WI38 (cell line): ENCODE measurements around the gene ARAP3.

Experiments
- H3K4me3 ChIP-seq: 2 replicates; pipeline ENCODE4 v1.5.1; 2011; ENCODE audit warnings: low read depth, mild to moderate bottlenecking, control low read depth, low read length
- TF ChIP-seq, protein P1 (sequence below): IDR thresholded peaks from 2 replicates; pipeline ENCODE4 v1.5.1; 2012; ENCODE audit warnings: low read depth, mild to moderate bottlenecking, control low read depth, low read length

ARAP3 gene

DNA sequence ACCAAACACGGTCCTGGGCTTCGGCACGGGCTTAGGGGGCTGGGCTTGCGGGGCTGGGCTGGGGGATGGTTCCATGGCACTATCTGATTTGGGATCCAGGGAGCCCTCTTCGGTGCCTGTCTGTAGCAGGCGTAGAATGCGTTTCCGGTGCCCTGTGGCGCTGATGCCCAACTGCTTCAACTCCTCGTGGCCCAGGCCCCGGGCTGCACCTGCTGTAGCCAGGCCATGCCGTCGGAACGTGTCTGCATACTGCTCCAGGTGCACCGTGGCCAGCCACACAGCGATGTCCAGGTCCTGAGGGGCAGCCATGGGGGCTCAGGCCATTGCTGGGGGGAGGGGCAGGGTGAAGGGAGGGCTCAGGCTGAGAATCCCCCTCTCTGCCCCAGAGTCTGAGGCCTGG lies 1.9 kb downstream of the ARAP3 start:
- H3K4me3 ChIP-seq: no peak overlapping the region
- TF ChIP-seq, protein P1, sequence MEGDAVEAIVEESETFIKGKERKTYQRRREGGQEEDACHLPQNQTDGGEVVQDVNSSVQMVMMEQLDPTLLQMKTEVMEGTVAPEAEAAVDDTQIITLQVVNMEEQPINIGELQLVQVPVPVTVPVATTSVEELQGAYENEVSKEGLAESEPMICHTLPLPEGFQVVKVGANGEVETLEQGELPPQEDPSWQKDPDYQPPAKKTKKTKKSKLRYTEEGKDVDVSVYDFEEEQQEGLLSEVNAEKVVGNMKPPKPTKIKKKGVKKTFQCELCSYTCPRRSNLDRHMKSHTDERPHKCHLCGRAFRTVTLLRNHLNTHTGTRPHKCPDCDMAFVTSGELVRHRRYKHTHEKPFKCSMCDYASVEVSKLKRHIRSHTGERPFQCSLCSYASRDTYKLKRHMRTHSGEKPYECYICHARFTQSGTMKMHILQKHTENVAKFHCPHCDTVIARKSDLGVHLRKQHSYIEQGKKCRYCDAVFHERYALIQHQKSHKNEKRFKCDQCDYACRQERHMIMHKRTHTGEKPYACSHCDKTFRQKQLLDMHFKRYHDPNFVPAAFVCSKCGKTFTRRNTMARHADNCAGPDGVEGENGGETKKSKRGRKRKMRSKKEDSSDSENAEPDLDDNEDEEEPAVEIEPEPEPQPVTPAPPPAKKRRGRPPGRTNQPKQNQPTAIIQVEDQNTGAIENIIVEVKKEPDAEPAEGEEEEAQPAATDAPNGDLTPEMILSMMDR: no peak

GRCh38 chr5:141677415-141677814 lies 4.6 kb downstream of the ARAP3 start:
- TF ChIP-seq, protein P1: no peak
- H3K4me3 ChIP-seq: no peak overlapping the region

DNA sequence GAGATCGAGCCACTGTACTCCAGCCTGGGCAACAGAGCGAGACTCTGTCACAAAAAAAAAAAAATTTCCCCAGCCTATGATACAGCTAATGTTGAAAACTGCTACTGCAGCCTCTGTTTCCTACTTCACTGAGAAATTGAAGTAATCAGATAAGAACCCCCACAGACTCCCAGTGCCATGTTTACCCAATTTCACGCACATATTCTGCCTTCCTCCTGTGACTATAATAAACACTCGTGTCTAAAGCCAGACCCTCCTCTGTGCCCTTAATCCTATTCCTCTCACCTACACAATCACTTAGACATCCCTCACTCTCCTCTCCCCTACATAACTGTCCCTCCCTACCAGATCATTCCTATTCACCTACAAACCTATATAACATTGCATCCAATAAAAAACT lies 6.4 kb downstream of the ARAP3 start:
- TF ChIP-seq, protein P1: no peak
- no peak overlapping the region for H3K4me3 ChIP-seq

GRCh38 chr5:141674747-141675146 lies 7.3 kb downstream of the ARAP3 start:
- TF ChIP-seq, protein P1: no peak
- no peak overlapping the region for H3K4me3 ChIP-seq

DNA sequence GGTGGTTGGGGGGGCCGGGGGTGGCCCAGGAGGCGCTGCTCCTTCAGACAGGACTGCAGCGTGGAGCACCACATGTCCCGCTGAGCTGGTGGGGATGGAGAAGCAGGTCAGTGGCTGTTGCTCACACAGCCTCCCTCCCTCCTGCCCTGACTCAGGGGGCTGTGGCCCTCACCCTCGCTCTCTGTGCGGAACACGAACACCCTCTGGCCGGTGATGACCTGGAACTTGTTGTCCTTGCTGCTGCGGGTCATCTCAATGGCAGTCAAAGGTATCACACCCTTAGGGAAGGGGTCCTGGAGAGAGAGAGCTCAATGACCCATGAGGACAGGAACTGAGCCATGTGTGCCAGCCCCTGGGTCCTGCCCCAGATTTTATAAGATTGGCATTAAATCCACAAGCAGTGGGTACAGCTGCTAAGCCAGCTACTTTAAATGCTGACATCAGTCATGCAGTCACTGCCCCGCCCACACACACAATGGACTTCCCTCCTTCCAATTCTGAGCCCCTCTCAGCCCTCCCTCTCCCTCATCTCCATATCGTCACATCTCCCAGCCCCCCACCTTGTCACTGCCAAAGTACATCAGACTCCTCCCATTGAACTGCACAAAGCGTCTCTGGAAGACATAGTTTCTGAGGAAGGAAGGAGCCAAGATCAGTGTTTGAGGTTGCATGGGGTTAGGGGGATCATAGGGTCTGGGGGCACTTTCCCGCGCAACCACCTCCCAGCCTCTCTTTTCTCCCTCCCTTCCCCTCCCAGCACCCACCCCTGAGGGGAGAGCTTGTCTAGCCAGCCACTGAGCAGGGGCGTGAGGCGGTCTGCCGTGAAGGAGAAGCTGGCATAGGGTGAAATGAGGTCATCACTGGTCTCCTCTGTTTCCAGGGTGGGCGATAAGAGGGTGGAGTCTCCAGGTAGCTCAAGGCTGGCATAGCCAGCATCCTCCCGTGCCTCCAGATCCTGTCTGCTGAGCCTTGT lies 8.9 kb downstream of the ARAP3 start:
- TF ChIP-seq, protein P1: no peak
- H3K4me3 ChIP-seq: no peak overlapping the region

- TF ChIP-seq, protein P1: no peak
- no peak overlapping the region for H3K4me3 ChIP-seq
Observed at GRCh38 chr5:141672071-141672840, 9.8 kb downstream of the ARAP3 start.

GRCh38 chr5:141669520-141669919 lies 12.5 kb downstream of the ARAP3 start:
- no peak overlapping the region for H3K4me3 ChIP-seq
- TF ChIP-seq, protein P1: no peak
